Fibroblast of lung (primary cell): Measurements from ENCODE around the gene MEF2A.

Source experiments
- EZH2 ChIP-seq: IDR thresholded peaks from 2 replicates; pipeline ENCODE4 v1.5.1; 2012; ENCODE audit warnings: low read length, control low read depth, mild to moderate bottlenecking; ENCODE audit errors: missing control alignments
- TF ChIP-seq, protein P1 (sequence below), 2 donors: IDR thresholded peaks in 1 of 2; conservative IDR thresholded peaks in 1 of 2; 1 replicate in 1 of 2; 2 replicates in 1 of 2; pipeline ENCODE4 v1.5.1; 2011 to 2012; ENCODE audit warnings: low read length in 2 of 2, control low read depth in 1 of 2, inconsistent platforms in 1 of 2, low read depth in 1 of 2, mild to moderate bottlenecking in 1 of 2

DNA sequence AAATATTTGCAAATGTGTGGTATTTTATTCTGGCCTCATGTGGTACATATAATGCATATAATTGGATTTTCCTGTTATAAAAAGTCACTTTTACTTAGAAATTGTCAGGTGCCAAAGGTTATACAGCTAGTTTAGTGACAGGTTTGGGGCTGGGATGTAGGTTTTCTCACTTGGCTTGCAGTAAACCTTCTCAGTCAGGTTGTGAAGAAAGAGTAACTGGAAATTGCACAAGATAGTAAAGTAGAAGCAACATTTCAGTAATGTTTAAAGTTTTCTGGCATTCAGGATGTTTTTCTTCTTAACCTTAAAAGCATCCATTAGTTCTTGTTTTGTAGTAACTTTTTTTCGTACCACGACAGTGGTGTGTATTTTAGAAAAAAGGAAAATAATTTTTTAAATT, 53.9 kb downstream of the MEF2A start:
- TF ChIP-seq, protein P1, sequence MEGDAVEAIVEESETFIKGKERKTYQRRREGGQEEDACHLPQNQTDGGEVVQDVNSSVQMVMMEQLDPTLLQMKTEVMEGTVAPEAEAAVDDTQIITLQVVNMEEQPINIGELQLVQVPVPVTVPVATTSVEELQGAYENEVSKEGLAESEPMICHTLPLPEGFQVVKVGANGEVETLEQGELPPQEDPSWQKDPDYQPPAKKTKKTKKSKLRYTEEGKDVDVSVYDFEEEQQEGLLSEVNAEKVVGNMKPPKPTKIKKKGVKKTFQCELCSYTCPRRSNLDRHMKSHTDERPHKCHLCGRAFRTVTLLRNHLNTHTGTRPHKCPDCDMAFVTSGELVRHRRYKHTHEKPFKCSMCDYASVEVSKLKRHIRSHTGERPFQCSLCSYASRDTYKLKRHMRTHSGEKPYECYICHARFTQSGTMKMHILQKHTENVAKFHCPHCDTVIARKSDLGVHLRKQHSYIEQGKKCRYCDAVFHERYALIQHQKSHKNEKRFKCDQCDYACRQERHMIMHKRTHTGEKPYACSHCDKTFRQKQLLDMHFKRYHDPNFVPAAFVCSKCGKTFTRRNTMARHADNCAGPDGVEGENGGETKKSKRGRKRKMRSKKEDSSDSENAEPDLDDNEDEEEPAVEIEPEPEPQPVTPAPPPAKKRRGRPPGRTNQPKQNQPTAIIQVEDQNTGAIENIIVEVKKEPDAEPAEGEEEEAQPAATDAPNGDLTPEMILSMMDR (conservative IDR thresholded peaks at IDR 0.05 in 1 of 2, IDR thresholded peaks at IDR 0.05 in 1 of 2; ENCODE audit: low read depth in 1 of 2, low read length in 2 of 2) = no peak
- no peak for TF ChIP-seq EZH2
